Panc1 (cell line): ENCODE measurements around the gene ARHGEF40. TPM values are rescaled to one million over a fixed set of nuclear protein-coding genes. Genes with fewer than 3 reads are reported as not detected.
A peak's percentile ranks its signal among the peaks of the same experiment; 100 is the strongest.

Experiments used
- ATAC-seq: fragments of 200-7000 bp; cut with Tn5 transposase; 2 replicates; pipeline ENCODE4 v1.9.1; 2020; ENCODE audit warnings: mild to moderate bottlenecking, moderate library complexity
- BruUV-seq: library from RNA; stranded (reverse); fragments of 400-500 nt; replicated peaks from 2 replicates; lab custom pipeline; 2021; lab: Mats Ljungman, UMichigan
- CTCF ChIA-PET: fragments of 300-600 bp; sonication (Branson Sonifier 250); formaldehyde crosslinking; loops from one replicate; lab custom pipeline; 2022; ENCODE audit warnings: antibody characterized with exemption; lab: Charles Lee
- POLR2A ChIA-PET: fragments of 300-600 bp; sonication (Branson Sonifier 250); formaldehyde crosslinking; loops from one replicate; lab custom pipeline; 2022; ENCODE audit warnings: antibody characterized with exemption; lab: Charles Lee
- DNase-seq: peaks from one replicate; pipeline ENCODE4 v3.0.0-alpha.2; 2010; ENCODE audit warnings: low read depth, low spot score
- H3K27ac ChIP-seq: 2 replicates; pipeline ENCODE4 v1.5.1; 2011; ENCODE audit warnings: mild to moderate bottlenecking, low read length, inconsistent platforms
- H3K27me3 ChIP-seq: fragments of 200-500 bp; sonication (Bioruptor generic); 2 replicates; pipeline ENCODE4 v1.6.0; 2014; ENCODE audit warnings: low read length, inconsistent platforms; ENCODE audit not compliant: control insufficient read depth, insufficient read depth
- H3K36me3 ChIP-seq: fragments of 200-500 bp; sonication (Bioruptor generic); 2 replicates; pipeline ENCODE4 v1.5.1; 2014; ENCODE audit warnings: inconsistent platforms, mild to moderate bottlenecking, low read length, moderate library complexity; ENCODE audit not compliant: control insufficient read depth, insufficient read depth
- H3K4me1 ChIP-seq: 2 replicates; pipeline ENCODE4 v1.5.1; 2011; ENCODE audit warnings: inconsistent platforms, mild to moderate bottlenecking, low read length, moderate library complexity; ENCODE audit not compliant: control insufficient read depth, insufficient read depth
- H3K4me3 ChIP-seq, 2 experiments: 2 replicates each; pipeline ENCODE4 v1.5.1; 2011 to 2012; ENCODE audit warnings: low read depth in 2 of 2, low read length in 2 of 2, mild to moderate bottlenecking in 2 of 2, inconsistent platforms in 1 of 2, moderate library complexity in 1 of 2
- H3K9me3 ChIP-seq: fragments of 200-500 bp; sonication (Bioruptor generic); 2 replicates; pipeline ENCODE4 v1.5.1; 2014; ENCODE audit warnings: low read depth, mild to moderate bottlenecking, inconsistent platforms, low read length, moderate library complexity; ENCODE audit not compliant: control insufficient read depth, insufficient read depth
- POLR2AphosphoS5 ChIP-seq: IDR thresholded peaks from 2 replicates; pipeline ENCODE4 v1.6.1; 2012; ENCODE audit warnings: mild to moderate bottlenecking, low read depth, low read length, moderate library complexity
- SIN3A ChIP-seq: IDR thresholded peaks from 2 replicates; pipeline ENCODE4 v1.6.1; 2012; ENCODE audit warnings: low read depth, mild to moderate bottlenecking, low read length, moderate library complexity, borderline replicate concordance; ENCODE audit not compliant: insufficient read depth
- TCF7L2 ChIP-seq: IDR thresholded peaks from 2 replicates; pipeline ENCODE4 v1.6.1; 2011; ENCODE audit warnings: mild to moderate bottlenecking, low read depth, low read length, inconsistent platforms
- in situ Hi-C: cut with HindIII; loops from 2 replicates; pipeline ENCODE4 v1.10.0; 2016; ENCODE audit warnings: low sequenced_read_pairs, low pct_unique_long_range_greater_than_20kb
- intact Hi-C: fragments of 100-400 bp; cut with micrococcal nuclease; formaldehyde crosslinking; loops from one replicate; pipeline ENCODE4 v1.10.0; 2022; ENCODE audit not compliant: unreplicated experiment
- total RNA-seq: library from RNA; stranded (reverse); gene quantifications from one replicate; pipeline ENCODE4 v1.2.1, GENCODE V29; 2021; ENCODE audit not compliant: unreplicated experiment
- TF ChIP-seq, protein P1 (sequence below): fragments of 450-650 bp; IDR thresholded peaks from 2 replicates; pipeline ENCODE4 v1.5.1; 2017; ENCODE audit warnings: mild to moderate bottlenecking
- TF ChIP-seq, protein P2 (sequence below), 2 experiments: IDR thresholded peaks; 2 replicates each; pipeline ENCODE4 v1.6.1; 2011 to 2012; ENCODE audit warnings: low read depth in 2 of 2, control low read depth in 1 of 2, low read length in 1 of 2, mild to moderate bottlenecking in 1 of 2, moderate library complexity in 1 of 2; ENCODE audit not compliant: insufficient read depth in 1 of 2

Gene ARHGEF40
- total RNA-seq, 1 experiment from 2014 or later = 11.1 TPM

DNA sequence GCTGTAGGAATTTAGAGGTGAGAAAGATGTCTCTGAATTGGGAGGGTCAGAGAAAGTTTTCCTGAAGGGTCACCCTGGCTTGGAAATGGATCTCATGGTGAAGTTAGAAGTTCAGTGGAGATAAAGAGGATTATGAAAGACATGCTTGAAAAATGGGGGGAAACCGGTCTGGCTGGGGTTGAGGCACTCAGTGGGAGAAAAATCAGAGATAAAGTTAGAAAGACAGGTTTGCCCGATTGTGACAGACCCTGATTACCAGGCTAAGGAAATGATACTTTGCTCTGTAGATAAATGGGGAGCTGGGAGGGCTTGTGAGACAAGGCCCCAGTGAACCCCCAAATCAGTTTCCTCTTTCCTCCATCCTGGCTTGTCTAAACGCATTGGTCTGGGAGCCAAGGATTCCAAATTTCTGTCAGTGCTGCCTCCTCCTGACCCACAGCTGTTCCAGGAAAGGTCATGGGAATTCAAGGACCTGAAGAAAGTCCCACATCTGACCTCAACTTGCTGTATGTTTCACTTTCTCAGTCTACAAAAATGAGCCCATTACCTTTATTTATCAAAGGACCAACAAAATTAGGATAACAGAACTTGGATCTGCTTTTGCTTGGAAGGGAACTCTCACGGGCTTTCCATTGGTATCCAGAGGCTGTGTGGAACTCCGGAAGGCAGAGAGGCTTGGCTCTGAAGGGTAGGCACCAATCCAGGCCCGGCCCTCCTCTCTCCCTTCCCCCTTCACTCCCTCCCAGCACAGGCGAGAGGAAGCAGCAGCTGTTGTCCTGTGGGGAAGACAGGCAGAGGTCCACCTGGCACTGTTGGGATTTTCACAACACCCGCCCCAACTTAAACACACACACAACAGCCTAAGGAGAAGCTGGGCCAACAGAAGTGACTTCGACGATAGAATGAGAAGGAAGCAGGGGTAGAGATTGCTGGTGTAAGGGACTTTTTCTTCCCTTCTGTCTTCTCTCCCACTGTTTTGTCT is 31.4 kb upstream of the ARHGEF40 start:
- TF ChIP-seq POLR2AphosphoS5 = no peak
- TF ChIP-seq, protein P1, sequence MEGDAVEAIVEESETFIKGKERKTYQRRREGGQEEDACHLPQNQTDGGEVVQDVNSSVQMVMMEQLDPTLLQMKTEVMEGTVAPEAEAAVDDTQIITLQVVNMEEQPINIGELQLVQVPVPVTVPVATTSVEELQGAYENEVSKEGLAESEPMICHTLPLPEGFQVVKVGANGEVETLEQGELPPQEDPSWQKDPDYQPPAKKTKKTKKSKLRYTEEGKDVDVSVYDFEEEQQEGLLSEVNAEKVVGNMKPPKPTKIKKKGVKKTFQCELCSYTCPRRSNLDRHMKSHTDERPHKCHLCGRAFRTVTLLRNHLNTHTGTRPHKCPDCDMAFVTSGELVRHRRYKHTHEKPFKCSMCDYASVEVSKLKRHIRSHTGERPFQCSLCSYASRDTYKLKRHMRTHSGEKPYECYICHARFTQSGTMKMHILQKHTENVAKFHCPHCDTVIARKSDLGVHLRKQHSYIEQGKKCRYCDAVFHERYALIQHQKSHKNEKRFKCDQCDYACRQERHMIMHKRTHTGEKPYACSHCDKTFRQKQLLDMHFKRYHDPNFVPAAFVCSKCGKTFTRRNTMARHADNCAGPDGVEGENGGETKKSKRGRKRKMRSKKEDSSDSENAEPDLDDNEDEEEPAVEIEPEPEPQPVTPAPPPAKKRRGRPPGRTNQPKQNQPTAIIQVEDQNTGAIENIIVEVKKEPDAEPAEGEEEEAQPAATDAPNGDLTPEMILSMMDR = no peak
- TF ChIP-seq TCF7L2 = no peak
- no peak for TF ChIP-seq SIN3A
- TF ChIP-seq, protein P2, sequence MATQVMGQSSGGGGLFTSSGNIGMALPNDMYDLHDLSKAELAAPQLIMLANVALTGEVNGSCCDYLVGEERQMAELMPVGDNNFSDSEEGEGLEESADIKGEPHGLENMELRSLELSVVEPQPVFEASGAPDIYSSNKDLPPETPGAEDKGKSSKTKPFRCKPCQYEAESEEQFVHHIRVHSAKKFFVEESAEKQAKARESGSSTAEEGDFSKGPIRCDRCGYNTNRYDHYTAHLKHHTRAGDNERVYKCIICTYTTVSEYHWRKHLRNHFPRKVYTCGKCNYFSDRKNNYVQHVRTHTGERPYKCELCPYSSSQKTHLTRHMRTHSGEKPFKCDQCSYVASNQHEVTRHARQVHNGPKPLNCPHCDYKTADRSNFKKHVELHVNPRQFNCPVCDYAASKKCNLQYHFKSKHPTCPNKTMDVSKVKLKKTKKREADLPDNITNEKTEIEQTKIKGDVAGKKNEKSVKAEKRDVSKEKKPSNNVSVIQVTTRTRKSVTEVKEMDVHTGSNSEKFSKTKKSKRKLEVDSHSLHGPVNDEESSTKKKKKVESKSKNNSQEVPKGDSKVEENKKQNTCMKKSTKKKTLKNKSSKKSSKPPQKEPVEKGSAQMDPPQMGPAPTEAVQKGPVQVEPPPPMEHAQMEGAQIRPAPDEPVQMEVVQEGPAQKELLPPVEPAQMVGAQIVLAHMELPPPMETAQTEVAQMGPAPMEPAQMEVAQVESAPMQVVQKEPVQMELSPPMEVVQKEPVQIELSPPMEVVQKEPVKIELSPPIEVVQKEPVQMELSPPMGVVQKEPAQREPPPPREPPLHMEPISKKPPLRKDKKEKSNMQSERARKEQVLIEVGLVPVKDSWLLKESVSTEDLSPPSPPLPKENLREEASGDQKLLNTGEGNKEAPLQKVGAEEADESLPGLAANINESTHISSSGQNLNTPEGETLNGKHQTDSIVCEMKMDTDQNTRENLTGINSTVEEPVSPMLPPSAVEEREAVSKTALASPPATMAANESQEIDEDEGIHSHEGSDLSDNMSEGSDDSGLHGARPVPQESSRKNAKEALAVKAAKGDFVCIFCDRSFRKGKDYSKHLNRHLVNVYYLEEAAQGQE (IDR thresholded peaks at IDR 0.05; ENCODE audit: insufficient read depth in 1 of 2, low read depth in 2 of 2, low read length in 1 of 2) = no peak
- DNase-seq = no peak
- intact Hi-C loops = no loop called here

GRCh38 chr14:21039585-21040369 is 30.3 kb upstream of the ARHGEF40 start:
- no peaks in the 10 kb centered on the region for H3K4me1 ChIP-seq
- no TSS peak for BruUV-seq
- no peak overlapping the region for H3K4me3 ChIP-seq
- H3K27me3 ChIP-seq = no peaks in the 10 kb centered on the region; the same call in none of the 2 replicates
- no peaks in the 10 kb centered on the region for H3K36me3 ChIP-seq
- ATAC-seq (peak; percentile 94), DNase-seq (no peak)
- H3K27ac ChIP-seq = no peak overlapping the region
- no peaks in the 10 kb centered on the region for H3K9me3 ChIP-seq
- CTCF ChIA-PET = interaction anchor here (0.6 to 2.8 kb wide), 3 partner anchors 25 to 65 kb away, joined by 3 to 33 read pairs (median 5); no protein-coding TSS in a partner anchor
- TF ChIP-seq TCF7L2 = no peak
- TF ChIP-seq, protein P1 = peak; percentile 71
- intact Hi-C loops (loop anchor here (2.0 kb wide), 1 partner anchor 25 kb away; no protein-coding TSS in a partner anchor), in situ Hi-C loops (no loop called here)
- POLR2A ChIA-PET = no interaction called here

More for the DNA sequence above, 31.4 kb upstream of the ARHGEF40 start:
- no peak overlapping the region for H3K27ac ChIP-seq
- no peaks in the 10 kb centered on the region for H3K4me1 ChIP-seq
- H3K27me3 ChIP-seq = no peaks in the 10 kb centered on the region; the same call in none of the 2 replicates
- no peak for ATAC-seq
- H3K36me3 ChIP-seq = no peaks in the 10 kb centered on the region
- H3K9me3 ChIP-seq = no peaks in the 10 kb centered on the region
- no TSS peak for BruUV-seq
- ChIA-PET POLR2A (no interaction called here), CTCF (interaction anchor here (2.8 kb wide), 1 partner anchor 24 kb away, joined by 33 read pairs; no protein-coding TSS in a partner anchor)
- in situ Hi-C loops = no loop called here
- H3K4me3 ChIP-seq = no peak overlapping the region
